Left lung (tissue), 10 donors: ENCODE measurements around the gene TMEM203. TPM values are rescaled to one million over a fixed set of nuclear protein-coding genes. Genes with fewer than 3 reads are reported as not detected.

Experiments used
- ATAC-seq: fragments of 200-7000 bp; cut with Tn5 transposase; one replicate; pipeline ENCODE4 v1.9.1; 2020; ENCODE audit warnings: moderate library complexity
- DNase-seq, 4 donors: peaks; one replicate each; pipeline ENCODE4 v3.0.0-alpha.2; 2013 to 2020
- H3K27ac ChIP-seq, 2 donors: fragments of 200-600 bp; sonication (generic) in 1 of 2; one replicate each; pipeline versions ENCODE4 v1.5.0 to v1.8.0; 2020 to 2021
- H3K27me3 ChIP-seq, 2 donors: fragments of 200-600 bp; sonication (generic) in 1 of 2; one replicate each; pipeline versions ENCODE4 v1.5.0 to v1.8.0; 2020 to 2021
- H3K36me3 ChIP-seq, 2 donors: fragments of 200-600 bp; sonication (generic) in 1 of 2; one replicate each; pipeline versions ENCODE4 v1.5.0 to v1.8.0; 2020 to 2021
- H3K4me1 ChIP-seq, 2 donors: fragments of 200-600 bp; one replicate each; pipeline ENCODE4 v1.8.0; 2021
- H3K4me3 ChIP-seq, 2 donors: fragments of 200-600 bp; sonication (generic) in 1 of 2; one replicate each; pipeline versions ENCODE4 v1.5.0 to v1.8.0; 2020 to 2021; ENCODE audit warnings: mild to moderate bottlenecking in 1 of 2
- H3K9me3 ChIP-seq, 2 donors: fragments of 200-600 bp; sonication (generic) in 1 of 2; one replicate each; pipeline versions ENCODE4 v1.5.0 to v1.8.0; 2020 to 2021
- intact Hi-C, 2 donors: fragments of 100-400 bp; cut with DNase I; formaldehyde crosslinking; loops; one replicate each; pipeline versions ENCODE4 v1.11.2 to v1.14.2; 2022
- polyA plus RNA-seq, 6 donors: library from polyadenylated mRNA; unstranded; fragments of 120-200 nt; gene quantifications; one replicate each; pipeline ENCODE4 v1.2.1, GENCODE V29; 2013; ENCODE audit not compliant: insufficient read length in 6 of 6
- total RNA-seq, 2 donors: library from RNA; stranded (reverse); fragmentation: NEBNext Ultra II Directional; extraction: Animal tissue kit (Norgen Biotek cat#: 25700); gene quantifications; one replicate each; pipeline ENCODE4 v1.2.1, GENCODE V29; 2021
- TF ChIP-seq, protein P1 (sequence below), 2 donors: fragments of 200-600 bp; sonication (generic) in 1 of 2; IDR thresholded peaks; one replicate each; pipeline versions ENCODE4 v1.5.0 to v1.8.0; 2021; ENCODE audit warnings: antibody characterized with exemption in 2 of 2
- donor health status: DM: no; HTN: yes; CAD: no.
- donor health status: DM: no; HTN: no; CAD: no.

Gene TMEM203
- total and polyA plus RNA-seq, 8 donors, result 30.4 to 37.8 (median 31.8) TPM

DNA sequence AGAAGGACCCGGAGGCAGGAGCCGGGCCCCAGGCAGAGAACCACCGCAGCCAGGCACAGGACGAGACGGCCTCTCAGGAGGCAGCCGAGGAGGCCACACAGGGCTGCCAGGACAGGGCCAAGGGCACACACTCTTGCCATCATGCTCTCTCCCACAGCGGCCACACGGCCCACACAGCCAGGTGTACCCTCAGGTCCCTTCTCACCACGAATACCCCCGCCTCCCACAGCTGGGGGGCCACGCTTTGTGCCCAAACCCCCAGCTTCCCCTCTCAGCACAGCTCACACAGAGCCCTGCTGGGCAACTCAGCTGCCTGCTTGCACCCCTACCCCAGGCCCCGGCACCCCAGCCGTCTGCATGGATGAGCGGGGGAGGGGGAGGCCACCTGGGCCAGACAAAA lies 11.7 kb downstream of the TMEM203 start:
- intact Hi-C loops, result no loop called here
- no peak overlapping the region for H3K27ac ChIP-seq
- peaks cover 0 to 27% of the 10 kb centered on the region in 2 donors for H3K36me3 ChIP-seq
- H3K9me3 ChIP-seq, result no peaks in the 10 kb centered on the region
- H3K4me1 ChIP-seq, result peaks cover 17 to 48% of the 10 kb centered on the region in 2 donors
- H3K27me3 ChIP-seq, result no peaks in the 10 kb centered on the region
- DNase-seq, result no peak
- no peak overlapping the region for H3K4me3 ChIP-seq
- TF ChIP-seq, protein P1, sequence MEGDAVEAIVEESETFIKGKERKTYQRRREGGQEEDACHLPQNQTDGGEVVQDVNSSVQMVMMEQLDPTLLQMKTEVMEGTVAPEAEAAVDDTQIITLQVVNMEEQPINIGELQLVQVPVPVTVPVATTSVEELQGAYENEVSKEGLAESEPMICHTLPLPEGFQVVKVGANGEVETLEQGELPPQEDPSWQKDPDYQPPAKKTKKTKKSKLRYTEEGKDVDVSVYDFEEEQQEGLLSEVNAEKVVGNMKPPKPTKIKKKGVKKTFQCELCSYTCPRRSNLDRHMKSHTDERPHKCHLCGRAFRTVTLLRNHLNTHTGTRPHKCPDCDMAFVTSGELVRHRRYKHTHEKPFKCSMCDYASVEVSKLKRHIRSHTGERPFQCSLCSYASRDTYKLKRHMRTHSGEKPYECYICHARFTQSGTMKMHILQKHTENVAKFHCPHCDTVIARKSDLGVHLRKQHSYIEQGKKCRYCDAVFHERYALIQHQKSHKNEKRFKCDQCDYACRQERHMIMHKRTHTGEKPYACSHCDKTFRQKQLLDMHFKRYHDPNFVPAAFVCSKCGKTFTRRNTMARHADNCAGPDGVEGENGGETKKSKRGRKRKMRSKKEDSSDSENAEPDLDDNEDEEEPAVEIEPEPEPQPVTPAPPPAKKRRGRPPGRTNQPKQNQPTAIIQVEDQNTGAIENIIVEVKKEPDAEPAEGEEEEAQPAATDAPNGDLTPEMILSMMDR (IDR thresholded peaks at IDR 0.05), result no peak
- no peak for ATAC-seq

DNA sequence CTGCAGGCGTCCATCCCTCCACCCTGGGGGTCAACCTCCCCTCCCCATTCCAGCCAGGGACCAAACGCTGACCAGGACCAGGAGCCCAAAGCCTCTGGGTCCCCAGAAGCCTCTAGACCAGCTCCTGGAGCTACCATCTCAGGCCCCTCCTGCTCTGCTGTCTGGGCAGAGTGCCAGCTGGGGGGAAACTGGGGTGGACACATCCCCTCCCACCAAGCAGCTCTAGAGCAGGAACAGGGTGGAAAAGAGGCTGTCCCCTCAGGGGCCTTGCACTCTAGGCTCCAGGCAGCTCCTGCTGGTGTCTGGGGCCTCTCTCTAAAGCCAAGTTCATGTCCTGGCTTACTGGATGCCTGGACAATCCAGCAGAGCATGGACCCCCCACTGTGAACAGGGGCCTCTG lies 12.6 kb downstream of the TMEM203 start:
- H3K36me3 ChIP-seq, result peaks cover 0 to 27% of the 10 kb centered on the region in 2 donors
- H3K4me3 ChIP-seq, result no peak overlapping the region
- DNase-seq (no peak), ATAC-seq (no peak)
- TF ChIP-seq, protein P1 (IDR thresholded peaks at IDR 0.05), result no peak
- H3K27ac ChIP-seq, result no peak overlapping the region
- no peaks in the 10 kb centered on the region for H3K27me3 ChIP-seq
- H3K9me3 ChIP-seq, result no peaks in the 10 kb centered on the region
- H3K4me1 ChIP-seq, result peaks cover 14 to 41% of the 10 kb centered on the region in 2 donors
- intact Hi-C loops, result no loop called here

DNA sequence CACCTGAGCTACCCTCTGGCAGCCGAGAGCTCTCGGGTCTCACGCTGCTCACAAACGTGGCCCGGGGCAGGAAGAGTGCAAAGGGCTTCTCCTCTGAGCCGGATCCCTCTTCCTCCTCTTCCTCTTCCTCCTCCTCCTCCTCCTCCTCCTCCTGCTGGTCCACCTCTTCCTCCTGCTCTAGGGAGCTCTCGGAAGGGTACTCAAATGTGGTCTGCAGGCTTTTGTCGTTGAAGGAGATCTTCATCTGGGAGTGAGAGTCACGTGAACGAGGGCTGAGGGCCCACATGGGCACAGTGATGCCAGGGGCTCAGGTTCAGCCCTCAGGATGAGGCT lies 13.0 kb downstream of the TMEM203 start:
- Histone ChIP-seq H3K4me3 (no peak overlapping the region), H3K36me3 (peaks cover 0 to 28% of the 10 kb centered on the region in 2 donors), H3K9me3 (no peaks in the 10 kb centered on the region), H3K4me1 (peaks cover 18 to 41% of the 10 kb centered on the region in 2 donors), H3K27me3 (no peaks in the 10 kb centered on the region), H3K27ac (no peak overlapping the region)
- DNase-seq (no peak), ATAC-seq (no peak)
- intact Hi-C loops, result no loop called here
- TF ChIP-seq, protein P1 (IDR thresholded peaks at IDR 0.05), result no peak

DNA sequence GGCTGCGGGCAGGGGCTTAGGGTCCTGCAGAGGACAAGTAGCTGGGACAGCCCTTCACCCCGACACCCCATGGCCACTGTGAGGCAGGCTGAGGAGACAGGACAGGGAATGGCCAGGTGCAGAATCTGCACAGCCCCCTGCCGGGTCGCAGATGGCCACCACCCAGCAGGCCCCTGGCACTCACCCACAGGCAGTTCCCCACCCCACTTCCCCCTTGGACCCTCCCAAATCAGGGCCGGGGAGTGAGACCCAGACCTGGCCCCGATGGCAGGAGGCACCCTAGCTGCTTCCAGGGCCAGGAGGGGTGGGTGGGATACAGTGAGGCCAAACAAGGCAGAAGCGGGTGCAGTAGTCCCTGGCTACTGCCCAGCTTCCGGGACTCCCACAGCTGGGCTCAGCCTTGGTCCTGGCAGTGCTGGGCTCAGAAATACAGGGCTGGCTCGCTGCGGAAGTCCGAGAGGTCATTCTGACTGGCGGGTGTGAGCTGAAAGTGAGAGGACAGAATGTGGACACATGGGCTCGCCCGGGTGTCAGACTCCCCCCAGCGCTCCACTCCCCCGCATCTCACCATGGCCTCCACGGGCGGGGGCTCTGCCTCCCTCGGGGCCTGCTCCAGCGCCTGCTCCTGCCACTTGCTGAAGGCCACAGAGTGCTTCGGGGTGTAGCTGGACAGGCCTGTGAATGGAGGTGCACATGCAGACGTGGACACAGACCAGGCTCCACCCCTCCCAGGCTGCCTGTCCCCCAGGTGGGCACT lies 13.6 kb downstream of the TMEM203 start:
- TF ChIP-seq, protein P1 (IDR thresholded peaks at IDR 0.05), result no peak
- Histone ChIP-seq H3K4me1 (peaks cover 23 to 43% of the 10 kb centered on the region in 2 donors), H3K4me3 (no peak overlapping the region), H3K27me3 (no peaks in the 10 kb centered on the region), H3K27ac (no peak overlapping the region), H3K36me3 (peaks cover 0 to 33% of the 10 kb centered on the region in 2 donors), H3K9me3 (no peaks in the 10 kb centered on the region)
- no peak for ATAC-seq
- DNase-seq, result no peak
- intact Hi-C loops, result no loop called here

DNA sequence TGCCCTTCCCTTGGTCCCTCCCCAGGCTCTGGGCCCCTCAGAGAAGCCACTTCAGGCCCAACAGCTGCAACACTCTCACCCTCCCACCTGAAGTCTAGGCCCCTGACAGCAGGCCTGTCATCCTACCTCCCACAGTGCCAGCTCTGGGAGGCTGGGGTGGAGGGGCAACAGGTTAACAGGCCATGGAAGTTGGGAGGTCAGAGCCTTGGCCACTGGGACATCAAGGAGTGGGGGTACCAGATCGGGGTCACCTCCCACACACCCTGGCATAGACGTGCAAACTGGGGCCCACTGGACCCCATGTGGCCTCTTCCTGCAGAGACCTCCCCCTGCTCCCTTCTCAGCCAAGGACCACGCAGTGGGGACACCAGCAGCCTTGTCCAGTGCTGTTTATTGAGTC lies 14.2 kb downstream of the TMEM203 start:
- ATAC-seq, result no peak
- Histone ChIP-seq H3K4me1 (peaks cover 26 to 44% of the 10 kb centered on the region in 2 donors), H3K9me3 (no peaks in the 10 kb centered on the region), H3K27me3 (no peaks in the 10 kb centered on the region), H3K27ac (no peak overlapping the region), H3K36me3 (peaks cover 0 to 34% of the 10 kb centered on the region in 2 donors), H3K4me3 (no peak overlapping the region)
- DNase-seq, result no peak
- intact Hi-C loops, result no loop called here
- TF ChIP-seq, protein P1 (IDR thresholded peaks at IDR 0.05), result no peak
